NCI-H446 (cell line): Measurements from ENCODE around the gene ENKD1.

Source experiments
- DNase-seq, 2 experiments: peaks; one replicate each; lab custom pipeline; 2025; lab: John Stamatoyannopoulos, UW

The ENKD1 gene

DNA sequence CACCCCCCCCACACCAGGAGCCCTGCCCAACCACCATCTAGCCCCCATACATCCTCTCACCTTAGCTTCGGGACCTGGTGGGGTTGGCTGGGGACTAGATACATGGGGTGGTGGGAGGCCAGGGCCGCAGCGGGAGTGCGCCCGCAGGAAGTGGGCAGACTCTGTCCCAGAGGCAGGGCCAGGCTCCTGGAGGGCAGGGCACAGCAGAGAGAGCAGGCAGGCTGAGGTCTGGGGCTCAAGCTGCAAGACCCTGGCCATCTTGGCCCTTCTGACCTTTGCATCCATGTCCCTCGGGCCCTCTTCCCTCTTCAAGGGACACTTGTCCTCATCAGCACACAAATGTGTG lies 2.7 kb downstream of the ENKD1 start:
- DNase-seq = no peak

DNA sequence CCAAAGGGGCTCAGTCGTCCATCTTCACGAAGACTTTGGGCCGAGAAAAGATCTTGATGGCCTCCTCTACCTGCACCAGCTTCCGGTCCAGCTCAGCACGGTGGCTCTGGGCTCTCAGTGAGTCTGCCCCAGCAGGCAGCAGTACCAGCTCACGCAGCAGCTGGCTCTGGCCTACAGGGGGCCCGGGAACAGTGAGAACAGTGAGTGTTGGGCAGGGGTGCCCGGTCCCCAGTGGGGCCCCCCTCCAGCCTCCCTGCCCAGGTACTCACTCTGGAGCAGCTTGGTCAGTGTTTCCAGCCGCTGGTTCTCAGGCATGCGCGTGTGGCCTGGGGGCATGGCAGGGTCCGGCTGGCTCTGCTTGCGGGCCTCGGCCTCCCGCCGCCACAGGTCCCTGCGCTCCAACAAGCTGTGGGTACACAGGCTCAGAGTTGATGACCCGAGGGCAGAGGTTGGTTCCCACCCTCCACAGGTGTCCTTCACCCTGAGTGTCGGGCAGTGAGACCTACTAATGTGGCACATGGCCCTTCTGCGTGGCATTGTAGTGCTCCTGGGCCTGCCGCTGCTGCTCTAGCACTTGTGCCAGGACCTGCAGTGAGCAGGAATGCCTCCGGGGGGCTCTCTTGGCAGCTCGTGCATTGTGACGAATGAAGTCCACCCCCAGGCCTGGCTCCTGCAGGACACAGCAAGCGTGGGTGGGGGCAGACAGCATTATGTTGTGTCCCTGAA lies 3.2 kb downstream of the ENKD1 start:
- DNase-seq = no peak

GRCh38 chr16:67662653-67663010 lies 3.9 kb downstream of the ENKD1 start:
- DNase-seq = no peak

DNA sequence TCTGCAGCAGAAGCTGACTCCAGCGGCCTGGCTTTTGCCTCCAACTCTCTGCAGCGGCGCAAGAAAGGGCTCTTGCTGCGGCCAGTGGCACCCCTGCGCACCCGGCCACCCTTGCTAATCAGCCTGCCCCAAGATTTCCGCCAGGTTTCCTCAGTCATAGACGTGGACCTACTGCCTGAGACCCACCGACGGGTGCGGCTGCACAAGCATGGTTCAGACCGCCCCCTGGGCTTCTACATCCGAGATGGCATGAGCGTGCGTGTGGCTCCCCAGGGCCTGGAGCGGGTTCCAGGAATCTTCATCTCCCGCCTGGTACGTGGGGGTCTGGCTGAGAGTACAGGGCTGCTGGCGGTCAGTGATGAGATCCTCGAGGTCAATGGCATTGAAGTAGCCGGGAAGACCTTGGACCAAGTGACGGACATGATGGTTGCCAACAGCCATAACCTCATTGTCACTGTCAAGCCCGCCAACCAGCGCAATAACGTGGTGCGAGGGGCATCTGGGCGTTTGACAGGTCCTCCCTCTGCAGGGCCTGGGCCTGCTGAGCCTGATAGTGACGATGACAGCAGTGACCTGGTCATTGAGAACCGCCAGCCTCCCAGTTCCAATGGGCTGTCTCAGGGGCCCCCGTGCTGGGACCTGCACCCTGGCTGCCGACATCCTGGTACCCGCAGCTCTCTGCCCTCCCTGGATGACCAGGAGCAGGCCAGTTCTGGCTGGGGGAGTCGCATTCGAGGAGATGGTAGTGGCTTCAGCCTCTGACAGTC lies 4.5 kb downstream of the ENKD1 start:
- no peak for DNase-seq

- no peak for DNase-seq
These were observed 5.3 kb downstream of the ENKD1 start for GRCh38 chr16:67661101-67661761.

DNA sequence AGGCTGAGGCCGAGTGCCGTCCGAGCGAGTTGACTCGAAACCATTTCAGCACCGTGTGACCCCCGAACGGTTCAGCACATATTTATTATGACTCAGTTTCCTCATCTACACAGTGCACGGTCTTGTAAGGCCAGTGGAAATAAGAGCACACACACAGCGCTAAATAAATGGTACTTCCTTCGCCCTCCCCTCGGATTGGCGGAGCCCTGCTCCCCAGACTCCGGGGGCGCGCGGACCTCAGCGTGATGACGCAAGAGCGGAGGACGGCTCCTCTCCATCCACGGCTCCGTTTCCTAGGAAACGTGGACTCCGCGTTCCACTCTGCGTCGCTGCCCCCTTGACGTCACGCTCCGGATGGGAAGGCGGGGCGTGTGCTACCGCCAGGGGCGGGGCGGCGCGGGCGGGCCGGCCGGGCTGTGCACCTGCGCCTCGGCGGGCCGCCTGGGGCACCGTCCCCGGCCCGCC lies 6.0 kb downstream of the ENKD1 start, which contains the start of gene PARD6A:
Gene PARD6A, plus strand, starts transcription at position 397 of the 465 bp plus-strand sequence. CDS start 79 bp downstream, outside the sequence.
- peak; percentile 86 to 96 for DNase-seq

DNA sequence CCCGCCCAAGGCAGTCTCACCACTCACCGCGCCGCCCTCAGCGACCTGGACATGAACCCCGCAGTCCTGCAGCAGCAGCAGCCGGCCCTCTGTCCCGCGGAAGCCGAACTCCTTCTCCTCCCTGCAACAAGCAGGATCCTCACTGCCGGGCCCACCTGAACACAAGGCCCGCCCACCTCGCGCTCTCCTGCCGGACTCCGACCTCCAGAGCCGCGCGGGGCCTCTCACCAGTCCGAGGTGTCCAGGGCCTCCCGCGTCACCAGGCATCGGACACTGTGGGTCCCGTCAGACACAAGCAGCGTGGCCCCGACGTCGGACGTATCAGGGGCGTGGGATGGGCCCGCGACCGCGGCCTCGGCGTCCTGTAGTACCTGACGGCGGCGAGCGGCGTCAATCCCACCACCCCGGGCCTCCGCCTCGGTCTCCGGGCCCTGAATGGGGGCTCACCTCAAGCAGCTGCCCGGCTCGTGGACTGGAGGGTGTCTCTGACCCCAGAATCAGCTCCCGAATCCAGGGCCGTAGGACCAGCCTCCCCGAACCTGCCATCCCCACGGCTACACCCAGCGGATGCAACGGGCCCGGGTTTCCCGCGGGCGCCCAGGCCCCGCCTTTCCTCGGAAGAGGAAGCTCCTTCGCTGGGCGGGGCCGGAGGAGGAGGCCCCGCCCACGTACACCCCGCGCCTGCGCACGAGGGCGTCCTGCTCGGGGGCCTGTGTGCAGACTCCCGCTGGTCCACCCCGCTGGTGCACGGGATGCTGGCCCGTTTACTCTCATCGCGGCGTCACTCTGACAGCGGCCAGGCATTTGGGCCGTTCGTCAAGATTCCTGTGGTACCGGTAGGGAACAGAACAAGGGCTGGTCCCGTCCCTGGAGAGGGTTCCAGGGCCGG lies 6.6 kb downstream of the ENKD1 start, which contains the start of gene ACD:
Gene ACD, minus strand, starts transcription at position 586 of the 889 bp plus-strand sequence. Its CDS starts 40 bp downstream, at position 546.
- DNase-seq = peak; percentile 55 to 91

- DNase-seq = no peak
These were observed 7.5 kb downstream of the ENKD1 start for GRCh38 chr16:67658849-67659674.

GRCh38 chr16:67657751-67658518 lies 8.6 kb downstream of the ENKD1 start:
- no peak for DNase-seq

- DNase-seq = no peak
These were observed 9.4 kb downstream of the ENKD1 start for GRCh38 chr16:67657017-67657608.

DNA sequence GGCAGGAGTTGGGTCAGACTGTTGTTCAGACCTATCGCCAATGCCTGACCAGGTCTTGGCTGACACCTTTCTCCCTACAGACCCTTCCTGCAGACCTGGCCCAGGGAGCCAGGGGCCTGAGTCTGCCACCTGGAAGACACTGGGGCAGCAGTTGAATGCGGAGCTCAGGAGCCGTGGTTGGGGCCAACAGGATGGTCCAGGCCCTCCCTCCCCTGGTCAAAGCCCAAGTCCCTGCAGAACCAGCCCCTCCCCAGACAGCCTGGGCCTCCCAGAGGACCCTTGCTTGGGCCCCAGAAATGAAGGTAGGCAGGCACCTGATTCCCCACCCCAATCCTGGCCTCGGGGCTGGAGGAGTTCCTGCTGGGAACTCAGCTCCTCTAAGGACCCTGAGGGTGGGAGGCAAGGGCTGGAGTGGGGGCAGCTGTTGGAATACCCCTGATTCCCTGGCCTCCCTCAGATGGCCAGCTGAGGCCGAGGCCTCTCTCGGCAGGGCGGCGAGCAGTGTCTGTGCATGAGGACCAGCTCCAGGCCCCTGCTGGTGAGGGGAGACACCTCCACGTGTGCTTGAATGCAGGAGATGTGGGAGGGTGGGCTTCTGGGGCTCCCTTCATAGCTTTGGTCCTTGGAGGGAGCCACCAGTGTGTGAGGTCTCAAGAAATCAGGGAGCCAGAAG lies 10.1 kb downstream of the ENKD1 start:
- DNase-seq = no peak

DNA sequence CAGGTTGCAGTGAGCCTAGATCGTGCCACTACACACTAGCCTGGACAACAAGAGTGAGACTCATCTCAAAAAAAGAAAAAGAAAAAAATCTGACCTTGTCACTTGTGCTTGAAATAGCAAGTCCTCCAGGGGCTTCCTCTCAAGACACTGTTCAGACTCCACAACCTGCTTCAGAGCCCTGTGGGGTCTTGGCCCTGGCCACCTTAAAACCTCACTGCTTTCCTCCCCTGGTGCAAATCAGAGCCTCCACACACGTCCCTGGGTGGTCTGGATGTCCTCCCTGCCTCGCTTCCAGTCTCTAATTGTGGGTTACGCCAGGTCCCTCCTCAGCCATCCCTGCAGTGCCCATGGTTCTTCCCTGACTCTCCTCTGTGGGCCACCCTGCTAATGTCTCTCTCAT lies 11.2 kb downstream of the ENKD1 start:
- no peak for DNase-seq

DNA sequence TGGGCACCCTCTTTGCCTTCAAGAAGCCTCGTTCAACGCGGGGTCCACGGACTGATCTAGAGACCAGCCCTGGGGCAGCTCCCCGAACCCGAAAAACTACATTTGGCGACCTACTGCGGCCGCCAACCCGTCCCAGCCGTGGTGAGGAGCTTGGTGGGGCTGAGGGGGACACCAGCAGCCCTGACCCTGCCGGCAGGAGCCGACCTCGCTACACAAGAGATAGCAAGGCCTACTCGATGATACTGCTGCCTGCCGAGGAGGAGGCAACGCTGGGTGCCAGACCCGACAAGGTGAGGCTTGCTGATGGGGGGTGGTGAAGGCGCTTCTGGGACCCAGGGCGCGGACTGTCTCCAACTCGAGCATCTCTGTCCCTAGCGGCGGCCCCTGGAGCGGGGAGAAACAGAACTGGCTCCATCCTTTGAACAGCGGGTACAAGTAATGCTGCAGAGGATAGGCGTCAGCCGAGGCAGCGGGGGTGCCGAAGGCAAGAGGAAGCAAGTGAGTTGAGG lies 12.1 kb downstream of the ENKD1 start:
- DNase-seq = no peak

DNA sequence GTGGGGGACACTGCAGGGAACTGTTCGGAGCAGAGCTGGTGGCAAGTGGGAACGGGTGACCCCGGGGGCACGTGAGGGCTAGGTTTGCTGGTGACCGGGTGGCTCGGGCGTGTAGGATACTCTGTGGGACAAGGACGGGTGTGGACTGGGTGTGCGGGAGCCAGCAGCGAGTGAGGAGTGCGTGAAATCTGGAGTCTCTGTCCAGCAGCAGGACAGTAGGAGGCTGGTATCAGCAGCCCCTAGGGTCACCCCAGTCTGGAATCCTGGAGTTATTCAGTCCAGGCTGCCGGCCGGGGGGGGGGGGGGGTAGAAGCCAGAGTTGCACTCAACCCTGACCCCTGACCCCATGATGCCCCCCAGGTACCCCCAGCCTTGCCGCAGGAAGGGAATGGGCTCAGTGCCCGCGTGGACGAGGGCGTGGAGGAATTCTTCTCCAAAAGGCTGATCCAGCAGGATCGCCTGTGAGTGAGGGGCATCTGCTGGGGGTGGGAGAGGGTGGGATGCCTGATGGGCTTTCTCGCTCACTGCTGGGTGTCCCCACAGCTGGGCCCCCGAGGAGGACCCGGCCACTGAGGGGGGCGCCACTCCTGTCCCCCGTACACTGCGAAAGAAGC lies 12.7 kb downstream of the ENKD1 start:
- DNase-seq = no peak

DNA sequence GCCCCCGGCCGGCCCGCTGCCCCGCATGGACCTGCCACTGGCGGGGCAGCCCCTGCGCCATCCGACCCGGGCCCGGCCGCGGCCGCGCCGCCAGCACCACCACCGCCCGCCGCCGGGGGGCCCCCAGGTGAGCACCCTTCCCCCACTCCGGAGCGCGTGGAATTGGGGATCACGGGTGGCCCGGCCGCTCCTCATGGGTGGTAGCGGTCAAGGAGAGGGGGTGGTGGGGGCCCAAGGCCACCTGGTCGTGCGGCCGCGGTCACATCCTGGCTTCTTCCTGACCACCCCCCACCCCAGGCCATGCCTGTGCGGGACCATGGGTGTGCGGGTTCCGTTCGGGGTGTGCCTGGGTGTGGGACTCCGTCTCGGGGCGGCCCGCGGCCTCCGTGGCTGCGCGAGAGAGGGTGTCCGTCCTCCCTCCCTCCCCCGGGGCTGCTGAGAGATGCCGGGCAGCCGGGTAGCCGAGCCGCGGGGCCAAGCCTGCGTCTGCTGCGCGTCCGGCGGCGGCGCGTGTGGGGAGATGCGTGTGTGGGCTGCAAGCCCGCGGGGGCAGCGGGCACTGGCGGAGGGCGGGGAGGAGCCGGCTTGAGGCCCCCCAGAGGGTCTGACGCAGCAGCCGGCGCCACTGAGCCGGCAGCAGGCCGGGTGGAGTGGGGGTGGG lies 13.3 kb downstream of the ENKD1 start:
- DNase-seq = peak in 1 of 2 experiments; percentile 16

- DNase-seq = no peak
These were observed 13.9 kb downstream of the ENKD1 start for GRCh38 chr16:67652578-67653127.

GRCh38 chr16:67651847-67652246 lies 14.7 kb downstream of the ENKD1 start:
- no peak for DNase-seq

DNA sequence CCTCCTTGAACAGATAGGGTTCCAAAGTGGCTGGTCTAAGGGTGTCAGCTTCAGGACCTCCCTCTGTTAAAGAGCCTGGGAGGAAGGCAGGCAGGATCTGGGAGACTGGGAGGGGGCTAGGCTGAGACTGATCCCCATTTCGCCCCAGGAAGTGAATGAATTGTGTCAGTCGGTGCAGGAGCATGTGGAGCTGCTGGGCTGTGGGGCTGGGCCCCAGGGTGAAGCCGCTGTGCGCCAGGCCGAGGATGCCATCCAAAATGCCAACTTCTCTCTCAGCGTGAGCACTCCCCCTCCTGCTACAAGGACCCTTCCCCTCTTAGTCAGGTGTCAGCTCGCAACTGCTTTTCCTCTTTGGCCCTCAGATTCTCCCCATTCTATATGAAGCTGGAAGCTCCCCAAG lies 15.5 kb downstream of the ENKD1 start:
- no peak for DNase-seq
